Right forelimb (tissue), 1 donor: ENCODE measurements around the gene CTAG1A.
"Not testable (repeated sequence)": the region's sequence is repeated elsewhere in the genome, so short reads cannot be mapped to it uniquely, and the experiment has no call there.

Experiments used
- DNase-seq: peaks from one replicate; pipeline ENCODE4 v3.0.0-alpha.2; 2018

CTAG1A gene

DNA sequence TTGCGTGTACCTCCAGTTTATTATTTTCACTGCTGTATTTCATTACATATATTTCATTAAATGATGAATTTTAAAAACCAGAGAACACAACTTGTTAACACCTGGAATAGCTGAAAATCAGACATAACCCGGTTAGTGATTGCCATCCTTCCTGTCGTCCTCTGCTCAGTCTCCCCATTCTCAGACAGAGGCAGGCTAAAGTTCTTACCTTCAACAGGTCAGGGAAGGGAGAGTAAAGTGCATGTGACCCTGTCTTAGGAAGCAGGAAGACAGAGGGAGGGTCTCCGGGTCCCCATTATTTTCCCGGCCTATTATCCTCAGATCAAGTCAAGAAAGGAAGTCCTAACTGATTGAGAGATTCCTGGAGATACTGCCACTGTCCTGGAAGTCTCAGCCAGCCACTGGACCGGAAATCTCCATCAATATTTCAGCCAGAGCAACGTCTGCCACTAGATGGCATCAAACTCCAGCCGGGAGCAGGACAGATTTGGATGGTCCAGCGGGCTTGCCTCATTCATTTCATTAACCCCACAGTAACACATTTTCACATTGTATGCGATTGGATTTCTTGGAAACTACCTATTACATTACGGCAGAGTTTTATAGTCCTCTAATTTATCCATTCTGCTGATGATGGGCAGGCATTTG, 36.0 kb downstream of the CTAG1A start:
- not testable (repeated sequence) for DNase-seq

DNA sequence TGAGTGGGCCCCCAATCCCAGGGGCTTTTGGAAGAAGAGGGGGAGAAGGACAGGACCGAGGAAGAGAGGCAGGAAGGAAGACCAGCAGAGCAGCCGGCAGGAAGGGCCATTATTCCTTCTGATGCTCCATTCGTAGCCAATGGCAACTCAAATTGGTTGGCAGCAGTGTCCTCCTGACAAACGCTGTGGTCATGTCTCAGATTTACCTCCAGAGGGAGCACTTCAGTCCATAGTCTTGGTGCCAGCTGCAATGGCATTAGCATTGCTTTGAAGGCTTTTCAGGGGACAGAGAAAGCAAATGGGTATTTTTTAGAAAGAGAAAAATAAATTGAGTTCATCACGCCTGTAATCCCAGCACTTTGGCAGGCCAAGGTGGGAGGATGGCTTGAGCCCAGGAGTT, 44.0 kb downstream of the CTAG1A start:
- DNase-seq, result not testable (repeated sequence)

DNA sequence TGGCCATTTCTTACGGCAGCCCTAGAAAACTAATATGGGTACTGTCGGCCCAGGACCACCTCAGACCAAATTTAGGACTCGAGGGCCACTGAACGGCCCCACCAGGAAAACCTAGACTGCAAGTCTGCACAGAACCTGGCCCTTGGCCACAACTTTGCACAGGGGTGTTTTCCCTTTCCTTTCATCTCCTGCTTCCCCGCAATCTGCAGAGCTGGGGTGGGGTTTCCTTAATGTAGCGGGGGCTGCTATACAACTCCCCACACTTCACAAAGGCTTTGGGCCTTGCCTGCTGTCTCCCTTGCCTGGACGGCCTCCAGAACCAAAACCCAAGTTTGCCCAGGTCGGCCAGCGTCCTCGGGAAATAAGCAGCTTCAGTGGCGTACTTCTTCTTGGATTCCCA, 46.0 kb downstream of the CTAG1A start:
- DNase-seq, result not testable (repeated sequence)

DNA sequence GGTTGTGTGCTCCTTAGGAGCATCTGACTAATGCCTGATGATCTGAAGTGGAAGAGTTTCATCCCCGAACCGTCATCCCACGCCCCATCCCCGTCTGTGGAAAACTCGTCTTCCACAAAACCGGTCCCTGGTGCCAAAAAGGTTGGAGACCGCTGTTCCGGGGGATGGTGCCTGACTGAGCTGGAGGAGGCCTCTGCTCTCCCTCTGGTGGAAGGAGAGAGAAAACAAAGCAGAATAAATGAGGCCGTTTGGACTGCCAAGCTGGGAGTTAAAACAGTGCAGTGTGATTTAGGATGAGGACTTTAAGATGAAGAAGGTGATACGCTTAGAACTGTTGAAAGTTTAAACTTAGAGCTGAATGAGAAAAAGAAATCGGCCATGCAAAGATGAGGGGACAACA, 48.7 kb downstream of the CTAG1A start:
- DNase-seq, result not testable (repeated sequence)
